Renal cortical epithelial cell (primary cell): Measurements from ENCODE around the gene TTC7B. TPM values are rescaled to one million over a fixed set of nuclear protein-coding genes. Genes with fewer than 3 reads are reported as not detected.

Source experiments
- DNase-seq: peaks from one replicate; pipeline ENCODE4 v3.0.0-alpha.2; 2011; ENCODE audit warnings: low read depth
- total RNA-seq: library from RNA; depleted of rRNA; stranded (reverse); fragments of >200 nt; gene quantifications from 2 replicates; pipeline ENCODE4 v1.2.3, GENCODE V29; 2014

TTC7B gene
- total RNA-seq, 1 donor from 2014 or later = 27.1 TPM

DNA sequence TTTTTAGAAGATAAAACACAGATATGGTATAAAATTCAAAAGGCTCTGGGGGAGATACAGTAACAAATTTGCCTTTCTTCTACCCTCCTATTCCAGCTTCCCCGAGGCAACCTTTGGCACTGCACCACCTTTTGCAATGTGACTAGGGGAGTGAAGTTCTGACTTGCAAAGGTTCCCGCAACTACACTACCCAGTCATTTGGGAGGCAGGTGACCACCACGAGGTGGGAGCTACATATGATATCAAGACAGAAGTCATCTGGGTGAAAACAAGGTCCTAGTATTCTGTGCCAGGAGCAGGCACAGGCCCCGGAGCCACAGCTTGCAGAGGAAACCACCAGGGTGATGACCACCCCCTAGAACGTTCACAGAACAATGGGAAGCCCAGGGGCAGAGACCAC, 141.5 kb downstream of the TTC7B start:
- no peak for DNase-seq

DNA sequence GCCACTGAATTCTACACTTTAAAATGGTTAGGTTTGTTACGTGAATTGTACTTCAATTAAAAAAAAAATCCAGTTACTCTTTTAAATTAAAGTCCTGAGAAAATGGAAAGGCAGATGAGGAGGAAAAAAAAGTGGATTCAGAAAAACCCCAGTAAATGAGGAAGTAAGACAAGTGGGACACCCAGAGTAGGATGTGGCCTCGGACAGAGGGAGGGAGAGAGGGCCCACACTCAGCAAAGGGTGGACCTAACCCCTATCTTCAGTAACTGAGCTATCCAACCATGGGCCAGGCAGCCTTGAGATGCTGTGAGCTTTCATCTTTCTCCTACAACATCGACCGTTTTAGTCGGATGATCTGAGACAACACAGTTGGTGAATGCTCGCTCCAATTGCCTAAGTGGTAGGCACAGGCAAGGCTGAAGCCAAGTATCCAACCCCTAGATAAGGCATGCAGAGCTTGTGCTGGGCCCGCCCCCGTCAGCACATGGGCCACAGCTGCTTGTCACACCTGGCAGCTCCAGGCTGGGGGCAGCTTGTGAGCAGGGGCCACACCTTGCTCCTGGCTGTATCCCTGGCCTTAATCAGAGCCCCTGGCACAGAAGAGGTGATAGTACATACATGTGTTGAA, 142.1 kb downstream of the TTC7B start:
- DNase-seq = no peak

DNA sequence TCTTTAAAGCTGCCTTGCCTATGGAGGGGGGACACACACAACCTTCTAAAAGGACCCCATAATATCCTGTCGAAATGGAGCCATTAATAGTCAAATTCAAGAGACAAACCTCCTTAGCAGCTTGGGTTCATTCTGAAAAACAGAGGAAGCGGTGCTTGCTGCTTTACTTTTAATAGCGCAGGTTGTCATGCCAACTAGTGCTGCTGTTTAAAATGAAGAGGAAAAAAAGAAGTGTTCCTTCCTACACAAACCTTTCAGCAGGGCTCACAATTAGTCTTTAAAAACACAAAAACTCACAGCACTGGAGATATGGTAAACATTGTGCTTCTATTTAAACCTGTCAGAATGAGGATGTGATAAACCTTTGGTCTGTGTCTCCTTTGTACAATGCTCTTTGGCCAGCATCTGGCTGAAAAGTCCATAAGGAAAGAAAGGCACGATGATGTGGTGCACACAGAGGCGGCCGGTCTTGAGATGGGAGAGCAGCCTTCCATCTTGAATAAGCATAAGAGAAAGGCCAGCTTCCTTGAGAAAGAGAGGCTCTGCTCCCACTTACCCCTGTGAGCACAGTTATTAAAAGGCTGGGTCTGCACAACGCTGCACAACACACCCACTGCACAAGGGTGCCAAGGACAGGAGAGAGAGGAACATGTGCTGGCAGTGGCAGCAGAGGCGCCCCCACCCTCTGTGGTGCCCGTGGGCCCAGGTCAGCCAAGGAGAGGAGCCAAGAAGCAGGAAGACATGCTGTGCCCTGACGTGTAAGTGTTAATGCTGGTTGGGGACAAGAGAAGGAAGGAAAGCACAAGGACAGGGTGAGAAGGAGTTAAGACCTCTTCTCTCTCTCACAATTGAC, 144.6 kb downstream of the TTC7B start:
- DNase-seq = no peak

DNA sequence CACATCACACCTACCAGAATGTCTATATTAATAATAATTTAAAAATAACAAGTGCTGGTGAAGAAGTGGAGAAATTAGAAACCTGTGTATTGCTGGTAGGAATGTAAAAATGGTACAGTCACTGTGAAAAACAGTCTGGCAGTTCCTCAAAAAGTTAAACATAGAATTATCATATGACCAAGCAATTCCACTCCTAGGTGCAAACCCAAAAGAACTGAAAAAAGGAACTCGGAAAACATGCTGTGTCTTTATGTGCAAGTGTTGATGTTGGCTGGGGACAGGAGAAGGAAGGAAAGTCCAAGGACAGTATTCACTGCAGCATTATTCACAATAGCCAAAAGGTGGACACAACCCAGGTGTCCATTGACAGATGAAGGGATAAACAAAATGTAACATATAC, 146.5 kb downstream of the TTC7B start:
- DNase-seq = no peak

DNA sequence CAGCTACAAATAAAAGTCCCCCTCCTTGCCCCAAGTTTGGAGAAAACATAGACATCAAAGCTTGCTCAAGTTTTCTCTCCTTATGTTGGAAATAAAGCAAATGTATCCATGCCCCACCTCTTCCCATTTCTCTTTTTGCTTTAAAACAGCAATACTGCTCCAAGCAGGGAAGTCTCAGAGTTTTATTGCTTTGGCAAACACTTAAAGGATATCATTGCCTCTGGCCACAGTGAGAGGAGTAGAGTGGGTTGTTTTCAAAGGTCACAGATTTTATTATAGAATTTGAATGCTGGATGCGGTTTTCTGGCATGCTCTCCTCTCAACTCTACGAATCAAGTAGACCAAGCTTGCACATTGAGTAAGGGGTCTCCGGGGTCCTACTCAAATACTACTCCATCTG, 149.7 kb downstream of the TTC7B start:
- DNase-seq = no peak

DNA sequence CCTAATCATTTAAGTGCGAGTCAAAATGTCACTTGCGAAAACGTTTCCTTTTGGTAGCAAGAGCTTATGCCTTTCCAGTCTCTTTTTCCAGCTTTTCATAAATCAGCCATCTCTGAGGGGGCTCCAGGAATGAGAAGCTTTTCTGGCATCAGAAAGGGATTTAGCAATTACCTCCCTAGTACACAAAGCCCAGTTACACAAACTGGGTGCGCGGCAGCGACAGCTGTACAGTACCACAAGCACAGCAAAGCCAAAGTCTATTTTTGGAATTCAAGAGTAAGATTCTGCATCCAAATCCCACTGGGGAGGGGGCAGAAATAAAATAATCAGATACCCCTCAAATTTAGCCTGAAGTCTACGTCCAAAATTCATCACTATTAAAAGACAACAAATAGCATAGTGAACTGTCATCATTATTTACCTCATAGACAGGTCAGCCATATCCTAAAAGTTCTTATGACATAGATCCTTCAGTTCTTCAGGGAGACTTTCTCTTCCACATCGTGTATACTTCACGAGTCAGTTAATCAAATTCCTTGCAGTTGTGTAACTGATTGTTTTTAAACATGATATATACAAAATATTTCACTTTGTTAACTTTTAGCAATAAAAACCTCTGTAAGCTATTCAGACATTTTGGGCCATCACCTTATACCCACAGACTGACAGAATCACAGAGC, 150.8 kb downstream of the TTC7B start:
- DNase-seq = no peak

DNA sequence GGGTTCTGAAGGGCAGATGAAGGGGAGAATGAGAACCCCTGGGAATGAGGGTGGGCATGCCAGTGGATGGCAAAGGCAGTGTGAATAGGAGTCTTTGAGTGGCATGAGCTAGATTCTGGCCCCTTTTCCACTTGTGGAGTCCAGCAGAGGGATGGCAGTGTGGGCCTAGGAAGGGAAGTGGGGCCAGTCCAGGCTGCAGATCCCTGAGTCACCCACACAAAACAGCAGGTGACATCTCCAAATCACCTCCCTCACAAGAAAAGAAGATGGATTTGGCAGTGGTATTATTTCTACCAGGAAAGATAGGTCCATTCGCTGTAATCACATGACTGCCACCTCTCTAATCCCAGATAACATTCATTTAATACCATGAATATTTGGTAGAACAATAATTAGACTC, 151.3 kb downstream of the TTC7B start:
- DNase-seq = no peak

DNA sequence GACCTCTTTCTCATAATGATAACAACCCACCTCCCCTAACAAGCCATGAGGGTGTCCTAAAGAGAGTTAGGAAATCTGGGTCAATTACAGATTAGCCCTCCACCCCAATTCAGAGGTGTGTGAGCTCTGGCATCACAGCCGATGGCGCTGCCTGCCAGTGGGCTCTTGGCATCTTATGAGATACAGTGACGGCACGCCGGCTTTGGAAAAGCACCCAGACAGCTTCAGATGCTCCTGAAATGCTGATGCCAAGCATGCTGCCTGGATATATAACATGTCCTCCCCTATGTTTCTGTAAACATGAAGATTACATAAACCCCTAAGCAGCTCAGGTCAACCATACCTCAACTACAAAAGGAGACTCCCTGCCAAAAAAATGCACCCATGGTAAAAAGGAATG, 152.6 kb downstream of the TTC7B start:
- no peak for DNase-seq

DNA sequence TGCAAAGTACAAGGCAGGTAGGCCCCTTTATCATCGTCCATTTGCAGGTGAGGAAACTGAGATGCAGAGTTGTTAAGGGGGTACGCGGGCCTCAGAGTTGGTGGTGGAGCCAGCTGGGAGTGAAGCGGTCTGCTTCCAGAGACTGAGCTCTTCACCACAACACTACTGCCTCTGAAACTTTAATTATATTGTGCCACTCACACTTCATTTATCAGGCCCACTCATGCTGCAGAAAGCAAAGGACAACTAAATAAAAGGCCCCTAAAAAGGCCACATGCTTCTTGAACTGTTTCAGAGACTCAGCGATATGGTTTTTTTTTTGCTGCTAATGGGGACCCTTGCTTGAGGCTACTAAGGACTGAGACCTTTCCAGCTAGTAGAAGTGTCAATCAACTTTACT, 153.1 kb downstream of the TTC7B start:
- no peak for DNase-seq

DNA sequence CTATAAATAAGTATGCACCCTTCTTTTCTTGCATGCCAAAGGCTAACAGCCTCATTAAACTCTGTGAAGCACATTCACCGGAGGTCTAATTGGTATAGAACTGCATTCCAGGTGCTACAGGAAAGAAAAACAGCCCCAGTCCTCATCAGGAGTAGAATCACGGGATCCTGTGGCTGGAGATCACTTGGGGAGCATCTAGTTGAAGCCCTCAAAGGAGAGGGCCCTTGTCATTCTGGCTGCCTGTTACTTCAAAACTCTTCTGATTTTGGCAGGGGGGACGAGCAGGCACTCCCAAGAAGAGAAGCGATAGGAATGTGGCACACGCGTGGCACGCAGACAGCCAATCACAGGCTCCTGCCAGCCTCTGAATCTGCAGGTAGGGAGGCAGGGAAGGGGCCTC, 154.4 kb downstream of the TTC7B start:
- DNase-seq = peak; percentile 45

DNA sequence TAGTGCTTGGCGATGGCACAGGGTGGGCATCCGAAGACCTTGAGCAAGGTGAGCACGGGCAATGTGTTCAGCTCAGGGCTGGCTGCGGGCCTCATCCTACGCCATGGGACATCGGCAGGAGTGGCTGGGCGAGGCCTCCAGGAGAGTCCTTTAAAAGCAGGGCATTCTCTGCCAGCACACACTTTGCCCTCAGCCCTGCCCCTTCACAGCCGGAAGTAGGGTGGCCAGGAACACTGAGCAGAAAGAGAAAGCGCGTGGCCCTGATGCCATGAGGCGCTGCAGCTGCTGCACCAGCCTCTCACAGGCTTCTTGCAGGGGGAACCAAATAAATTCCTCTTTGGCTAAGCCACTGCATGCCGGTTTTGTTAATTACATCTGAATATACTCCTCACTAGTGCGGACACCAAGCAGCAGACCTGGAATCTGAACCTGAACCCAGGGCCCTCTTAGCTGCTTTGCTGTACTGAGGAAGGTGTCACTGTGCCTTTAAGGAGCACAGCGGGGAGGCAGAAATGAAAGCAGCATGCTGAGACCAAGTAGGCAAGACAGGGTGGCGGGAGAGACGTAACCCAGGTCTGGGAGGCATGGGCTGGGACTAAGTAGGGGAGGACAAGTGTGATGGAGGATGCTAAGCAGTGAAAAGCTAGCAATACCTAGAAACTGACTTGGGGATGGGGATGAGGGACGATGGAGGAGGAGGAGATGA, 155.2 kb downstream of the TTC7B start:
- no peak for DNase-seq

DNA sequence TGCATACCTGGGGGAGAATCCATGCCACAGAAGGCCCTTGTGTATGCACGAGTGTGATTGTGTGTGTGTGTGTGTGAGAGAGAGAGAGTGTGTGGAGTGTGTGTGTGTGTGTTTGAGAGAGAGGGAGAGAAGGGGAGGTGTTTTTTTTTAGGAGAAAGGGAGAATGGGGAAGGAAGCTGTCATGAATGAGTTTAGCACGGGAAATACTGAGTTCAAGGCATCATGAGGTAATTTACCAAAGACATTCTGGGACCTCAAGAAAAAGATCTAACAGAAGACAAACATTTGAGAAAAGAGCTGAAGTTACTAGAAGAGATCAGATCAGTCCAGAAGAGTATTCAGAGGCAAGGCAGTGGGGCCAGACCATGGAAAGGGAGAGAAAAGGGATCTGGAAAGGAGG, 157.1 kb downstream of the TTC7B start:
- no peak for DNase-seq

DNA sequence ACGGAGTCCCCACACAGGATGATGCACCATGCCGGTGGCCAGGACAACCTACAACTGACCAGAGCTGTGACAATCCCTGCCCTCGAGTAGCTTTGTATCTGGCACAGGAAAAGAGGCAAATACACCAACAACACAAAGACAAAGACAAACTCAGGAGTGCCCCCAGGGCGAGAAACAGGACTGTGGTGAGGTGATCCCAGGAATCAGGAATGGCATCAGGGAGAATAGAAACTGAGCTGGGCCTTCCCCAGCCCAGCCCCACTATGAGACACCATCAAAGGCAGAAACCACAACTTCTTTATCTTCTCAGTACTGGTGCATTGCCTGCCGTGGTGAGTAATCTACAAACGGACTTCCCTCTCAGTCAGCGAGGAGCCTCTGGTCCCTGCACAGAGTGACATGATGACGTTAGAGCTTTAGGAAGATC, 157.7 kb downstream of the TTC7B start:
- DNase-seq = no peak

DNA sequence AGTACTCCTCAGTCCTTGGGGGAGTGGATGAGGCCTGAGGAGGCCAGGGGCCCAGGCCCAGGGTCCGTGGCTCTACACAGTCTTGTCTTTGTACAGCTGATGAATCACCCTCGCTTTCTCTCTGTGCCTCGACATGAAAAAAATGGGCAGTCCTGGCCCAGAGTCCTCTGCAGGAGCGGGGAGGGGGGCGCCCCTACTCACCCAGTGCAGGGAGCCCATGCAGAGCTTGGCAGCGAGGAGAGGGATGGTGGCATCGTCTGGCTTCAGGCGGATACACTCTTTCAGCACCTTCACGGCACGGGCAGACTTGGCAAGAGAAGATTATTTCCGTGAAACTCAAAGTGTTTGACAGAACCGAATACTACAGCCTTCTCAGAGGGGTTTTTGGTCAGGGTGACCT, 159.3 kb downstream of the TTC7B start:
- DNase-seq = no peak

DNA sequence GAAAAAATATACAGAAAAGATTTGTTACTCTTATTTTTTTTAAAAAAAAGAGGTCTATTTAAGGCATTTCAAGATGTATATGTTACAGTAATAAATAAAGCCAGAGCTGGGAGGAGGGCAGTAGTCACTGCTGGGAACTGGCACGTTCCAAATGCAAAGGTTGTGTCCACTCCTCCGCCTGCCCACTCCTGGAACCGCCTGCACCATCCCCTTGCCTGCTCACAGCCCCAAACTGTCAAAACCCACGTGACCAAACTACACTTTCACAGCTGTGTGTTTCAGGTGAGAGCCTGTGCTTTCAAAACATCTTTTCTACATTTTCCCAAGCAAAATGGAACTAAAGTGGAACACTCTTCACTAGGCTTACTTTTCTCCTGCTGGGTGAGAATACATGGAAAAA, 160.4 kb downstream of the TTC7B start:
- DNase-seq = no peak

DNA sequence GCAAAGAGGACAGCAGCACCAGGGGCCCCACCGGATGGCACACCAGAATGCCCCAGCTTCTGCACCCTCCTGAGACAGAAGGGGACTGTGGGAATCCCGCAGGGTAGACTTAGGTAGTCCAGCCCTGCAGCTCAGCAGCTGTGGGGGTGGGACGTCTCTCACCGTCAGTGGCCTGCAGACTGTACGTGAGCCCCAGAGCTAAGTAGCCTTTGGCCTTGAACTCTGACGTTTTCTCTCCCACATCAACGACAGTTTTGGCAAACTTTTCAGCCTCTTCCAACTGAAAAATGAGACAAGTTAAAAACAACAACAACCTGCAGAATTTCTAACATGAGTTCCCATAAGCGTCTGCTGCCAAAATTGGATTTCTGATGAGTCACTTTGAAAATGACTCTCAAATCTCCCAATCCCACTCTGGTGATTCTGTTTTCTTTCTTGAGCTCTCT, 161.4 kb downstream of the TTC7B start:
- no peak for DNase-seq

DNA sequence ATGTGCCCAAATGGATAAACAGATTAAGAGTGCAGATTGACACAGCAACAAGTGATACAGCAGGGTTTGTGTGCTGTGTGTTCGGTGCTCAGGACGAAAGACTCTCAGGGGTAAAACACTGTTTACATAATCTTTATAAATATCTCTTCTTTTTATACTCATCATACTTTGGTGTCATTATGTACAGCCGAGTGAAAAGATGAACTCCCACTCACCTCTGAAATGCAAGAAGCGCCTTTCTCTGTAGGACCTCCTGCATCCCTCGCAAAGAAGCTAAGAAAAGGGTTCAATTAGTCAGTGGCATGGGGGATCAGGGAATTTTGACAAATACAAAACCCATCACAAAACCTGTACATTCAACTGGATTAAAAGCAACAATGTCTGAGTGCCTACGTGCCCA, 163.6 kb downstream of the TTC7B start:
- DNase-seq = no peak

DNA sequence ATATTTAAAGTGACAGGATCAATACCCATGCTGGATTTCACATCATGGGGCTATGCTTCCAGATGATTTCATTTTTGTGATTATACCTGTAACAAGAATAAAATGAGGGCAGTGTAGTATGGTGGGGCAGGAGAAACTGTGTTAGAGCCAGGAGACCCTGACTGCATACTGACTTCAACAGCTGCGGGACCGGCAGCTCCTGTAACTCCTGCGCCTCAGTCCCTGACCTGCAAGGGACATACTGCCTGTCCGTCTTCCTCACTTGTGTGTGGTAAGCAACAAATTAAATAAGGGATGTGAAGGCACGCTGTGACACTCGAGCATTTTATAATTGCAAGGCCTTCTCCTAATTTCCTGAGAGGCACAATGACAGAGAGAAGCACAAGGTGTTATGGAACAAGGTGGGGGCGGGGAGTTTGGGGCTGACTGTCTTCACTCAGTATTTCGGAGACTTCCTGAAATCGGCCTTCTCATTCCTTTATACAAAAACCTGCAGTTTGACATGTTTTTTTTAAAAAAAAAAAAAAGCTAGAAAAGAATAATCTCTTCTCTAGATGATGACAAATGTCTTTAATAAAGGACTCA, 164.2 kb downstream of the TTC7B start:
- DNase-seq = no peak

DNA sequence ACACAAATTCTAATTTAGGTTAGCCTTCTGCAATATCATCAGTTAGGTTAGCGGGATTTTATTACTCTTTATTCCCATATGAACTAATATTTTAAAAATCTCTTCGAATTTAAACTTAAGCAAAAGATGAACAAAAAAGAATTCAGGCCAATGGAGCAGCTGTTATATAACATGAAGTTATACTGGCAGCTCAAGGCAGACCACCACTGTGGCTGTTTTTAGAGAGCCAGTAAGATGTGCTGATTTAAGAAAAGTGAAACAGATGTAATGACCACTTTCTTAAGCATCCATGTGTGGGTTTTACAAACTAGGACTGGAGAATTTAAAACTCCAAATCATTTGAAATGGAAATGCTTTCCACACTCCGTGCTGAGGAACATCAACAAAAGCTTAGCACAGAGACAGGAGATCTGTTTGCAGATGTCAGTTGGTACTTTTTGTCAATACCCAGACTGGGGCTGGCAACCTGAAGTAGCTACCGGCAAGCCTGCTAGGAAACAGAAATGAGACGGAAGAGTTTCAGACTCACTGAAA, 164.9 kb downstream of the TTC7B start:
- DNase-seq = no peak

DNA sequence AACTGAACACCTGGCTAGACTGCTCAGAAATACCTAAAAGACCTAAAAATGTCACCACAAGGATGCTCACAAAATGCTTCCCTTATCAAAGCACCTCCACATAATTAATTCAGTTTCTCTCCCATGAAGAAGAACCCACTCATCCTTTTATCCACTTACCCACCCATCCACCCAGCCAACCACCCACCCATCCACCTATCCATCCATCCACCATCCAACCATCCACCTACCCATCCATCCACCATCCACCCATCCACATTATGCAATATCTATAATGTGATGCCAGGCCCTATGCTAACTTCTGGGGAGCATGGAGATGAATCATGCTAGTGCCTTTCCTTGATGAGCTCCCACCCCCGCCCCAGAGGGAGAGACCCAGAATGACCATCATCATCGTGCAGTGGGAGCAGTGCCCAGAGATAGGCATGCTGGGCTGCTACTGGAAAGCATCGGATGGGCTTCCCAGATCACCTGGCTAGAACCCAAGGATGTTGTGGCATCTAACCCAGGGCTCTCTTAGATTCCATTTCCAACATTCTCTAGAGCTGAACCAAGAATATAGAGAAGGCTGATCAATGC, 166.6 kb downstream of the TTC7B start:
- DNase-seq = no peak

DNA sequence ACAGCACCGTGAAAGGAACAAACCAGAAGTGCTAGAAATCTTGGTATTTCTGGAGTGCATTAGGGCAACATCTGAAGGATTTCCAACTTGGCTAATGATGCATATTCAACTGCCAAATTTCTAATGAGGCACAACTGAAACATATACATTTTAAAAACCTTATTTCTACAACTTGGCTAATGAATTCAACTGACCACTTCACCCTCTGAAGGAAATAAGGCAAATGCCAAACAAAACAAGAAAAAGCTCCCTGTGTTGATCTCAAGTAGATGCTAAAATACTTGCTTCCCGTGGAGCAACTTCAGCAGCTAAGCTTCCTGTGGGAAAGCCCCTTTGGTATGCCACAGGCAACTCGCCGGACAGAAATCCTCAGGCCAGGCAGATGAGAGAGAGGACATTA, 167.1 kb downstream of the TTC7B start:
- DNase-seq = peak; percentile 24
